SU-DHL-6 (cell line): Measurements from ENCODE around the gene ADAMTS16.
"Not testable (repeated sequence)": the region's sequence is repeated elsewhere in the genome, so short reads cannot be mapped to it uniquely, and the experiment has no call there.

Experiments used
- H2AFZ ChIP-seq: fragments of 200-600 bp; sonication (generic); 2 replicates; pipeline ENCODE4 v1.6.1; 2014; ENCODE audit warnings: low read depth, mild to moderate bottlenecking, moderate library complexity, mixed read lengths, antibody characterized with exemption, low read length; ENCODE audit not compliant: severe bottlenecking
- H3F3A ChIP-seq: fragments of 200-600 bp; shearing (Covaris generic); 2 replicates; pipeline ENCODE4 v1.6.0; 2016; ENCODE audit warnings: antibody characterized with exemption, mild to moderate bottlenecking; ENCODE audit not compliant: insufficient read depth
- H3K27ac ChIP-seq: fragments of 200-600 bp; sonication (generic); 2 replicates; pipeline ENCODE4 v1.5.1; 2016; ENCODE audit warnings: low read depth, mild to moderate bottlenecking, low read length, moderate library complexity, mixed read lengths
- H3K27me3 ChIP-seq: fragments of 200-600 bp; sonication (generic), shearing (Covaris generic); 2 replicates; pipeline ENCODE4 v1.6.0; 2014; ENCODE audit warnings: mild to moderate bottlenecking, low read length
- H3K36me3 ChIP-seq: fragments of 200-600 bp; sonication (generic); 2 replicates; pipeline ENCODE4 v1.6.1; 2014; ENCODE audit warnings: mild to moderate bottlenecking, low read length, mixed read lengths
- H3K4me2 ChIP-seq: fragments of 300-600, 200-600 bp; shearing (Covaris generic), sonication (generic); 2 replicates; pipeline ENCODE4 v1.6.0; 2014; ENCODE audit warnings: low read length, low read depth, mild to moderate bottlenecking; ENCODE audit not compliant: poor library complexity, severe bottlenecking
- H3K4me3 ChIP-seq: fragments of 200-600 bp; sonication (generic); 2 replicates; pipeline ENCODE4 v1.5.1; 2014; ENCODE audit warnings: antibody characterized with exemption, low read length, mild to moderate bottlenecking, mixed read lengths; ENCODE audit not compliant: insufficient read depth, poor library complexity, severe bottlenecking
- H3K79me2 ChIP-seq: fragments of 200-600 bp; sonication (generic); 2 replicates; pipeline ENCODE4 v1.6.1; 2014; ENCODE audit warnings: mild to moderate bottlenecking, low read length, moderate library complexity; ENCODE audit not compliant: insufficient read depth
- H3K9ac ChIP-seq: fragments of 200-600 bp; sonication (generic); 2 replicates; pipeline ENCODE4 v1.7.0; 2014; ENCODE audit warnings: mild to moderate bottlenecking, low read length
- H3K9me2 ChIP-seq: fragments of 200-600 bp; sonication (generic); replicated peaks from 2 replicates; pipeline ENCODE4 v1.6.1; 2014; ENCODE audit warnings: low read length; ENCODE audit not compliant: insufficient read depth
- H3K9me3 ChIP-seq: fragments of 200-600 bp; sonication (generic); 2 replicates; pipeline ENCODE4 v1.6.1; 2014; ENCODE audit warnings: low read length, mixed read lengths; ENCODE audit not compliant: insufficient read depth
- H4K20me1 ChIP-seq: fragments of 200-600 bp; sonication (generic); 2 replicates; pipeline ENCODE4 v1.6.1; 2014; ENCODE audit warnings: low read depth, mild to moderate bottlenecking, antibody characterized with exemption, low read length, moderate library complexity, mixed read lengths
- CTCF ChIP-seq: fragments of 200-600 bp; sonication (generic); IDR thresholded peaks from one replicate; pipeline ENCODE4 v1.5.1; 2017; ENCODE audit warnings: antibody characterized with exemption, mild to moderate bottlenecking, low read length, moderate library complexity; ENCODE audit not compliant: insufficient read depth, poor library complexity, severe bottlenecking
- EZH2phosphoT487 ChIP-seq: fragments of 200-600 bp; sonication (generic), shearing (Covaris generic); conservative IDR thresholded peaks from 2 replicates; pipeline ENCODE4 v1.6.1; 2018; ENCODE audit warnings: mild to moderate bottlenecking, antibody characterized with exemption, low read length, moderate library complexity, mixed read lengths

ADAMTS16 gene

GRCh38 chr5:5135957-5136676 lies 4.0 kb upstream of the ADAMTS16 start:
- Histone ChIP-seq H3K9me2 (no peaks in the 10 kb centered on the region), H4K20me1 (no peaks in the 10 kb centered on the region), H3K79me2 (no peaks in the 10 kb centered on the region), H3K27me3 (no peaks in the 10 kb centered on the region), H3K4me3 (no peak overlapping the region), H2AFZ (no peak overlapping the region), H3K27ac (no peak overlapping the region), H3K9ac (no peak overlapping the region), H3K9me3 (no peaks in the 10 kb centered on the region), H3K4me2 (no peak overlapping the region), H3F3A (no peaks in the 10 kb centered on the region), H3K36me3 (no peaks in the 10 kb centered on the region)
- TF ChIP-seq CTCF (no peak), EZH2phosphoT487 (no peak)

- H3K4me2 ChIP-seq, H3K36me3 ChIP-seq, H3K27me3 ChIP-seq, H4K20me1 ChIP-seq, H3K79me2 ChIP-seq, H3K27ac ChIP-seq, H3K9ac ChIP-seq, H3K9me2 ChIP-seq, H3K4me3 ChIP-seq, H3K9me3 ChIP-seq, H3F3A ChIP-seq, H2AFZ ChIP-seq: not testable (repeated sequence)
Measured at GRCh38 chr5:5137851-5138250, 2.3 kb upstream of the ADAMTS16 start.

GRCh38 chr5:5139336-5139776 lies 774 bp upstream of the ADAMTS16 start:
- Histone ChIP-seq H3K9ac (no peak overlapping the region), H3K4me2 (no peak overlapping the region)

More at GRCh38 chr5:5139336-5139776, 774 bp upstream of the ADAMTS16 start:
- no peaks in the 10 kb centered on the region for H3F3A ChIP-seq
- no peaks in the 10 kb centered on the region for H3K36me3 ChIP-seq
- H3K9me2 ChIP-seq, result no peaks in the 10 kb centered on the region
- H3K4me3 ChIP-seq, result no peak overlapping the region
- no peaks in the 10 kb centered on the region for H3K27me3 ChIP-seq
- no peak overlapping the region for H3K27ac ChIP-seq
- no peak overlapping the region for H2AFZ ChIP-seq
- TF ChIP-seq EZH2phosphoT487 (no peak), CTCF (no peak)
- no peaks in the 10 kb centered on the region for H3K79me2 ChIP-seq
- H4K20me1 ChIP-seq, result no peaks in the 10 kb centered on the region
- no peaks in the 10 kb centered on the region for H3K9me3 ChIP-seq
